ENCODE results near the gene SLC37A4. TPM values are rescaled to one million over a fixed set of nuclear protein-coding genes. Genes with fewer than 3 reads are reported as not detected.

Gene SLC37A4
- total and polyA plus RNA-seq, 2 of the 13 experiments (the other 11 are each of a cell fraction or from before 2014, with no cell fraction given): 43.0 to 56.1 TPM

- TF ChIP-seq ZSCAN5A (CRISPR knock-in tag; IDR thresholded peaks at IDR 0.05; ENCODE audit: borderline replicate concordance) (no peak), FOXA1 (IDR thresholded peaks at IDR 0.05) (no peak), FOXA1 (CRISPR knock-in tag; IDR thresholded peaks at IDR 0.05) (no peak), SYNCRIP (IDR thresholded peaks at IDR 0.05; ENCODE audit: insufficient read depth, low read depth, low read length) (no peak), ZNF205 (CRISPR knock-in tag; IDR thresholded peaks at IDR 0.05) (no peak), NR2F6 (IDR thresholded peaks at IDR 0.05) (peak; percentile 81), NR2F6 (CRISPR knock-in tag; IDR thresholded peaks at IDR 0.05) (peak; percentile 82), ZMYM4 (CRISPR knock-in tag; IDR thresholded peaks at IDR 0.05) (peak; percentile 37; the same call in 1 of the 2 replicates), RNF219 (CRISPR knock-in tag; IDR thresholded peaks at IDR 0.05) (no peak), SP2 (CRISPR knock-in tag; IDR thresholded peaks at IDR 0.05) (no peak), ZBTB38 (CRISPR knock-in tag; IDR thresholded peaks at IDR 0.05) (peak; percentile 89), IKZF5 (CRISPR knock-in tag; IDR thresholded peaks at IDR 0.05) (0 out of 2 replicates have a peak, but pooled peaks have one; percentile 36), TAF1 (CRISPR knock-in tag; IDR thresholded peaks at IDR 0.05) (peak; percentile 25; the same call in 1 of the 2 replicates), ARID5B (CRISPR knock-in tag; IDR thresholded peaks at IDR 0.05) (no peak), ZNF607 (CRISPR knock-in tag; IDR thresholded peaks at IDR 0.05; ENCODE audit: borderline replicate concordance) (no peak), ISL2 (CRISPR knock-in tag; IDR thresholded peaks at IDR 0.05) (no peak)
These were observed 6.1 kb downstream of the SLC37A4 start (continued) for GRCh38 chr11:119024430-119025098.

Data from HepG2 (cell line).